ENCODE results near the gene FASTKD1.
"Not testable (repeated sequence)": the region's sequence is repeated elsewhere in the genome, so short reads cannot be mapped to it uniquely, and the experiment has no call there.

The FASTKD1 gene

GRCh38 chr2:169573160-169573973 lies at the start of gene FASTKD1:
Gene FASTKD1, minus strand, starts transcription at chr2:169573865. Its CDS starts 1,836 bp downstream, at chr2:169572029.
- peak; percentile 95 for DNase-seq (ENCODE audit: low spot score)

GRCh38 chr2:169623235-169623634 lies 49.6 kb upstream of the FASTKD1 start:
- DNase-seq (ENCODE audit: low spot score): no peak

GRCh38 chr2:169620509-169620908 lies 46.8 kb upstream of the FASTKD1 start:
- DNase-seq (ENCODE audit: low spot score): no peak

GRCh38 chr2:169619946-169620345 lies 46.3 kb upstream of the FASTKD1 start:
- DNase-seq (ENCODE audit: low spot score): no peak

- DNase-seq (ENCODE audit: low spot score): not testable (repeated sequence)
Observed at GRCh38 chr2:169615982-169616381, 42.3 kb upstream of the FASTKD1 start.

GRCh38 chr2:169613876-169614275 lies 40.2 kb upstream of the FASTKD1 start:
- no peak for DNase-seq (ENCODE audit: low spot score)

- DNase-seq (ENCODE audit: low spot score): no peak
Observed at GRCh38 chr2:169609264-169609663, 35.6 kb upstream of the FASTKD1 start.

- no peak for DNase-seq (ENCODE audit: low spot score)
Observed at GRCh38 chr2:169599568-169599967, 25.9 kb upstream of the FASTKD1 start.

GRCh38 chr2:169598982-169599381 lies 25.3 kb upstream of the FASTKD1 start:
- no peak for DNase-seq (ENCODE audit: low spot score)

- not testable (repeated sequence) for DNase-seq (ENCODE audit: low spot score)
Observed at GRCh38 chr2:169596546-169596945, 22.9 kb upstream of the FASTKD1 start.

GRCh38 chr2:169590804-169591203 lies 17.1 kb upstream of the FASTKD1 start:
- DNase-seq (ENCODE audit: low spot score): no peak

- no peak for DNase-seq (ENCODE audit: low spot score)
Observed at GRCh38 chr2:169585673-169586072, 12.0 kb upstream of the FASTKD1 start.

GRCh38 chr2:169584005-169584877 lies 10.6 kb upstream of the FASTKD1 start, which contains the start of gene PPIG:
Gene PPIG, plus strand, starts transcription at chr2:169584351. Its CDS starts 19,691 bp downstream, at chr2:169604042.
- peak; percentile 95 for DNase-seq (ENCODE audit: low spot score)

- no peak for DNase-seq (ENCODE audit: low spot score)
Observed at GRCh38 chr2:169583518-169583917, 9.9 kb upstream of the FASTKD1 start.

GRCh38 chr2:169582552-169583266 lies 9.0 kb upstream of the FASTKD1 start:
- DNase-seq (ENCODE audit: low spot score): not testable (repeated sequence)

GRCh38 chr2:169579044-169579443 lies 5.4 kb upstream of the FASTKD1 start:
- no peak for DNase-seq (ENCODE audit: low spot score)

- not testable (repeated sequence) for DNase-seq (ENCODE audit: low spot score)
Observed at GRCh38 chr2:169575264-169575663, 1.6 kb upstream of the FASTKD1 start.

GRCh38 chr2:169574539-169574938 lies 874 bp upstream of the FASTKD1 start:
- DNase-seq (ENCODE audit: low spot score): not testable (repeated sequence)

GRCh38 chr2:169573974-169574299 lies 272 bp upstream of the FASTKD1 start:
- DNase-seq (ENCODE audit: low spot score): no peak

GRCh38 chr2:169572821-169573159 lies 875 bp downstream of the FASTKD1 start:
- no peak for DNase-seq (ENCODE audit: low spot score)

- no peak for DNase-seq (ENCODE audit: low spot score)
Observed at GRCh38 chr2:169572189-169572588, 1.5 kb downstream of the FASTKD1 start.

- no peak for DNase-seq (ENCODE audit: low spot score)
Observed at GRCh38 chr2:169571571-169571970, 2.1 kb downstream of the FASTKD1 start.
